ENCODE data around the gene CD83.
A peak's percentile ranks its signal among the peaks of the same experiment; 100 is the strongest.

CD83 gene

DNA sequence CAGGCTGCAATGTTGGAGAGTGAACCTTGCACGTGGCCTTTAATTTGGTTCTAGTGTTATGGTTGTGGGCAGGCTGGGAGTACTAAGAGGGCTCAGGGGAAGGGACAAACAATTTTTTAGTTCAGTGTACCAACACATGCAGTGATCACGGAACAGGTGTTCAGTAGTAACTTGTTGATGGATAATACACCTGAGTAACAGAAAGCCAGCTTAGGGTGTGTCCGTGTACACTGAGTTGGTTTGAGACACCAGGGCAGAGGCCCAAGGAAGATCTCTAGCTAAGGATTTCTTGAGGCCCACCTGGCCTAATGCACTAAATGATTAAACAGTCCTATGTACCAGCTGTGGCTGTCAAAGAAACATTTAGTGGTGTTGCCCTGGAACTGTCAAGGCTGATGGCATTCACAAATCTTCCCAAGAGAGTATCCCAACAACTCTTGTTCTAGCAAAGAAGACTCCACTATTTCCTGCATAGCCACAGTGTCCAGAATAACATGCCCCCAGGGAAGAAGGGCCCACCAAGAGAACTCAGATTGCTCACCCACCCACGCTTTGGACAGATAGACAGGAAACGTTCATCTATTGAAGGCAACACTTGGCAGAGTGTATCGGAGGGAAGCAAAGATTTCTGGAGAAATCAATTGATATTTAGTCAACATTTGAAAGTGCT, 60.0 kb downstream of the CD83 start:
- Histone ChIP-seq H3K4me2 (peak overlapping the region in 4 of 11 experiments; percentile 21 to 43 (median 28); a peak in 4 of 22 replicates), H3K27ac (no peak overlapping the region), H3K27me3 (no peaks in the 10 kb centered on the region), H3K9ac (no peak overlapping the region), H3K4me3 (no peak overlapping the region), H3K36me3 (no peaks in the 10 kb centered on the region), H3K4me1 (peaks cover 0 to 11% (median 5%) of the 10 kb centered on the region in 10 experiments; a peak in 6 of 20 replicates), H3K9me3 (replicated peaks in 1 of 11) (peaks cover 5 to 7% (median 6%) of the 10 kb centered on the region in 11 experiments; a peak in 17 of 22 replicates), H4K20me1 (no peaks in the 10 kb centered on the region)
- no peak for TF ChIP-seq Cebpa-rat (IDR thresholded peaks at IDR 0.05)

GRCh38 chr6:14178083-14178445, 60.5 kb downstream of the CD83 start:
- H3K27ac ChIP-seq: no peak overlapping the region
- H3K4me2 ChIP-seq: peak overlapping the region in 3 of 11 experiments; percentile 21 to 43 (median 24); a peak in 2 of 22 replicates
- no peaks in the 10 kb centered on the region for H3K36me3 ChIP-seq
- peaks cover 0 to 11% (median 5%) of the 10 kb centered on the region in 10 experiments; a peak in 6 of 20 replicates for H3K4me1 ChIP-seq
- no peak overlapping the region for H3K9ac ChIP-seq
- peaks cover 0 to 2% (median 1%) of the 10 kb centered on the region in 11 experiments; a peak in 13 of 22 replicates for H3K9me3 ChIP-seq (replicated peaks in 1 of 11)
- no peaks in the 10 kb centered on the region for H4K20me1 ChIP-seq
- no peak for TF ChIP-seq Cebpa-rat (IDR thresholded peaks at IDR 0.05)
- H3K27me3 ChIP-seq: no peaks in the 10 kb centered on the region
- H3K4me3 ChIP-seq: no peak overlapping the region

DNA sequence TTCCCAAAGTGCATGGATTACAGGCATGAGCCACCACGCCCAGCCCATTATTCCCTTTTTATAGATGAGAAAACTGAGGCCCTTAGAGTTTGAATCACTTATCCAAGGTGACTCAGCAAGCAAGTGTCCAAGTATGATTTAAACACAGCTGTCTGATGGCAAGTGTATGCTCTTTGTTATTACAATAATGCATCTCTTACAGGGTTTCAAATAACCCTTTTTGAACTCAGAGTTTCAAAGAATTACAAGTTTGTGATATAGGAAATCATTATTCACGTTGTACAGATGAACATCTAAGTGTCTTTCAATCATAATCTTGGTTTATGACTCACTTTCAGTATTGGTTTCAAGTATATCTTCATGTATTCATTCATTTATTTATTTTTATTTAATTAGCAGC, 63.0 kb downstream of the CD83 start:
- peaks cover 0 to 5% (median 0%) of the 10 kb centered on the region in 11 experiments; a peak in 3 of 22 replicates for H3K9me3 ChIP-seq (replicated peaks in 1 of 11)
- H3K9ac ChIP-seq: no peak overlapping the region
- TF ChIP-seq Cebpa-rat (IDR thresholded peaks at IDR 0.05): no peak
- no peak overlapping the region for H3K4me3 ChIP-seq
- H3K4me2 ChIP-seq: no peak overlapping the region
- peaks cover 0 to 11% (median 5%) of the 10 kb centered on the region in 10 experiments; a peak in 6 of 20 replicates for H3K4me1 ChIP-seq
- no peak overlapping the region for H3K27ac ChIP-seq
- no peaks in the 10 kb centered on the region for H3K27me3 ChIP-seq
- no peaks in the 10 kb centered on the region for H3K36me3 ChIP-seq
- H4K20me1 ChIP-seq: no peaks in the 10 kb centered on the region

DNA sequence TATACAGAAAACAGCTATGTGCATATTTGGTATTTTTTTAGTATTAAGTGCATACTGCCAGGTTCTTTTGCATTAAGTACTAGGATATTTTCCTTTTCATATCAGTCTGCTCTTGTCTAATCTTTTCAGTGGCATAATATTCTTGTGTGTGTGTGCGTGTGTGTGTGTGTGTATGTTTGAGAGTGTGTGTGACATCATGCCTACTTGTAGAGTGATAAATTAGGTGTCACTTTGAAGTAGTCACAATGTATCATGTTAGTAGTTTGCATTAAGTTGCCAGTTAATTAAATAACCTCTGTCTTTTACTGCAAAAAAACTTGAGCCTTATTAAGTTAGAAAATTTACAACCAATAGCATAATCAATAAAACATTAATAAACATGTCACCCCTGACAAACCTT, 65.3 kb downstream of the CD83 start:
- Histone ChIP-seq H3K9me3 (replicated peaks in 1 of 11) (peaks cover 0 to 5% (median 0%) of the 10 kb centered on the region in 11 experiments; a peak in 3 of 22 replicates), H3K9ac (no peak overlapping the region)

More for the DNA sequence above, 65.3 kb downstream of the CD83 start:
- TF ChIP-seq Cebpa-rat (IDR thresholded peaks at IDR 0.05): no peak
- H3K27me3 ChIP-seq: no peaks in the 10 kb centered on the region
- no peaks in the 10 kb centered on the region for H4K20me1 ChIP-seq
- no peak overlapping the region for H3K4me2 ChIP-seq
- H3K4me3 ChIP-seq: no peak overlapping the region
- no peaks in the 10 kb centered on the region for H3K36me3 ChIP-seq
- peaks cover 0 to 3% (median under 1%) of the 10 kb centered on the region in 10 experiments; a peak in 5 of 20 replicates for H3K4me1 ChIP-seq
- no peak overlapping the region for H3K27ac ChIP-seq

Data from BLaER1 treated with 17β-estradiol and CSF1 and Interleukin-3, amounts not matched to agents 10 nM and 100 nM (cell line).